K562 (cell line): ENCODE data around the gene CCDC184. TPM values are rescaled to one million over a fixed set of nuclear protein-coding genes. Genes with fewer than 3 reads are reported as not detected.

Source experiments
- MCM3 ChIP-seq: fragments of 450-650 bp; IDR thresholded peaks from 2 replicates; pipeline ENCODE4 v1.6.1; 2016
- MGA ChIP-seq: fragments of 450-650 bp; IDR thresholded peaks from 2 replicates; pipeline ENCODE4 v1.6.1; 2016; ENCODE audit warnings: mild to moderate bottlenecking, moderate library complexity
- polyA plus RNA-seq, 8 experiments: library from polyadenylated mRNA; depleted of rRNA in 4 of 8; stranded (reverse) in 5 of 8; unstranded in 3 of 8; fragments of >200 nt; fragmentation: Nextera tagmentation in 2 of 8; fragmentation: Illumina TruSeq in 1 of 8; extraction: Ambion mirVana in 2 of 8; extraction: Trizol in 1 of 8; gene quantifications; 2 replicates each; pipeline versions ENCODE4 v1.2.1 to v1.2.3, GENCODE V29; 2011 to 2014; ENCODE audit warnings: inconsistent platforms in 1 of 8, missing spikeins in 1 of 8
- total RNA-seq, 7 experiments: library from RNA; depleted of rRNA in 6 of 7; stranded (reverse); fragments of >200 nt in 6 of 7; fragmentation: Illumina TruSeq in 2 of 7; extraction: Trizol in 2 of 7; gene quantifications; 2 replicates each; pipeline versions ENCODE4 v1.2.1 to v1.2.3, GENCODE V29; 2011 to 2021; ENCODE audit warnings: low replicate concordance in 1 of 7

CCDC184 gene
- total and polyA plus RNA-seq, 9 of the 15 experiments (the other 6 are each of a cell fraction or from before 2014, with no cell fraction given), result 0.09 TPM; not detected in 8

- TF ChIP-seq MGA (no peak; the same call in 1 of the 2 replicates), MCM3 (no peak)
Measured at GRCh38 chr12:48175613-48176416, 7.6 kb upstream of the CCDC184 start (continued).
